RCC 7860 (cell line): ENCODE data around the gene SCAP.
"Not testable (repeated sequence)": the region's sequence is repeated elsewhere in the genome, so short reads cannot be mapped to it uniquely, and the experiment has no call there.

ENCODE experiments used
- DNase-seq: peaks from one replicate; pipeline ENCODE4 v3.0.0-alpha.2; 2015; ENCODE audit warnings: low spot score
- FAIRE-seq: peaks from 2 replicates; lab custom pipeline; 2012; peaks lifted over from hg19 to GRCh38; lab: Jason Lieb, UNC

Gene SCAP

GRCh38 chr3:47475570-47476329 is at the start of gene SCAP:
Gene SCAP (minus strand): TSS chr3:47475941. CDS start chr3:47442993, 32,948 bp downstream.
- peak; percentile 69 for DNase-seq
- FAIRE-seq = no peak

DNA sequence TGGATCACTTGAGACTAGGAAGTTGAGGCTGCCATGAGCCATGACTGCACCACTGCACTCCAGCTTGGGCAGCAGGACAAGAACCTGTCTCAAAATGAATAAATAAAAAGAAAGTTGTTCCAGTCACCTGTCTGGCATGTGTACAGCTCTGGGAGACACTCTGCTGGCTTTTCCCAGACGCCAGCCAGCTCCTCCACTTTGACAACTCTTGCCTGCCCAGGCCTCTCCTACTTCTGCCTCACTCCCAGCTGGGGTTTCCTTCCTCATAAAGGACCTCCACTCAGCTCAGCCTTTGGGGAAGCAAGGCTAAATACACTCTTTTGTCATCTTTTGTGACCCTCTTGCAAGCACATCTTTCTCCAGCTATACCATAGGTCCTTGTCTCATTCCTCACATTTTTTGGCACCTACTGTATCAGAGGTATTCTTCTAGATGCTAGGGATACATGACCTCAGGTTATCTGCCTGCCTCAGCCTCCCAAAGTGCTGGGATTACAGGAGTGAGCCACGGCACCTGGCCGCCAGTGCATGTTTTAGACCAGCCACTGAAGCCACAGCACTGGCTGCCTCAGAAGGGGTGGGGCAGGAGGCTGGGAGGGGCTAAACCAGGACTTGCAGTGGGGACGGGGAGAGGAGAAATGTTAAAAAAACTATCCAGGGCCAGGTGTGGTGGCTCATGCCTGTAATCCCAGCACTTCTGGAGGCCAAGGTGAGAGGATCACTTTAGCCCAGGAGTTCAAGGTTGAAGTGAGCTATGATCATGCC is 47.8 kb upstream of the SCAP start:
- DNase-seq = no peak
- FAIRE-seq = no peak

DNA sequence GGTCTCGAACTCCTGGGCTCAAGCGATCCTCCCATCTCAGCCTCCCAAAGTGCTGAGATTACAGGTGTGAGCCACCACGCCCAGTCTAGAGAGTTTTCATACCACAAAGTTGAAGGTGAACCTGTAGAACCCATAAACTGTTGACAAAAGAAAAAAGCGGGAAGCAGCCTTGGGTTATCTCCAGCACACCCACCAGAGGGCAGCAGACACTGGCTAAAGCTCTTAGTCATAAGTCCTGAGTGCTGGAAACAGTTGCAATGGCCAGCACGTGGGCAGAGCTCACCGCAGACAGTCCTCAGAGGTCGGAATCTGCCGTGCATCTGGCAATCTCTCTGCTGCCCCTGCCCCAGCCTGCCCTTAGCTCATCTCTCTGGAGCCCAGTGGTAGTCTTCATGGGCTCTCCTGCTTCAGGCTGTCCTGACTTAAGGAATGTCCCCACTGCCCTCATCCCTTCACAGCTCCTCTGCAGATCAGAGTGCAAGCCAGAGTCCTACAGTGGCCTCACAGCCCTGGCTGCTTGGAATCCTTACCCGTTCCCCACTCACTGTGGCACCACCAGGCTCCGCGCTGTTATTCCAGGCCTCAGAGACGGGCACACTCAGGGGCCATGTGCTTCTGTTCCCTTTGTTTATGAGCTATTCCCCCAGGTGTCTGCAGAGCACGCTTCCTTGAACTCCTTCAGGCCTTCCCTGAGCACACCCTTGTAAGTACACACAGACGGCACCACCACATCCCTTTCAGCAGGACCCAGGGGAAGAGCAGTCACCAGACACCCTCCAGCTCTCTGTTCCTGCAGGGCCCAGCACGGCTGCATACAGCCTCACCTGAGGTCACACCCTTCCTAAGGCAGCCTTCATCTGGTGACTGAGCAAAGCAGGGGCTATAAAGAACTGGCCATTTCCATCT is 46.6 kb upstream of the SCAP start:
- DNase-seq (peak; percentile 74), FAIRE-seq (peak; percentile 7)

GRCh38 chr3:47520756-47521155 is 45.0 kb upstream of the SCAP start:
- no peak for FAIRE-seq

GRCh38 chr3:47517937-47518336 is 42.2 kb upstream of the SCAP start:
- DNase-seq (no peak), FAIRE-seq (no peak)

More at GRCh38 chr3:47520756-47521155, 45.0 kb upstream of the SCAP start:
- DNase-seq = no peak

DNA sequence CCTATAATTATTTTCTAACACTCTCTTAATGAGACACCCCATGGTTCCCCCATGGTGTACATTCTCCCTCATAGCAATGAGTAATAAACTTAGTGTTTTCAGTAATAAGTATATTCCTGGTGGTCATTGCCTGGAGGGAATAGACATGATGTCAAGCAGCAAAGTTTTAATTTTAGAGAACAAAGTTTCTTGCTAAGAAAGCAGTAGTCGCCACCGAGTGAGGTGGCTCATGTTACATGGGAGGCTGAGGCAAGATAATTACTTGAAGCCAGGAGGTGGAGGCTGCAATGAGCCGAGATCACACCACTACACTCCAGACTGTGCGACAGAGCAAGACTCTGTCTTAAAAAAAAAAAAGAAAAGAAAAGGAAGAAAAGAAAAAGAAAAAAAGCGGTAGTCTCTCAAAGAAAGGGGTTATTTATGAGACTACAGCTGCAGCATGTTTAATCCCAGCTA is 40.2 kb upstream of the SCAP start:
- no peak for FAIRE-seq

DNA sequence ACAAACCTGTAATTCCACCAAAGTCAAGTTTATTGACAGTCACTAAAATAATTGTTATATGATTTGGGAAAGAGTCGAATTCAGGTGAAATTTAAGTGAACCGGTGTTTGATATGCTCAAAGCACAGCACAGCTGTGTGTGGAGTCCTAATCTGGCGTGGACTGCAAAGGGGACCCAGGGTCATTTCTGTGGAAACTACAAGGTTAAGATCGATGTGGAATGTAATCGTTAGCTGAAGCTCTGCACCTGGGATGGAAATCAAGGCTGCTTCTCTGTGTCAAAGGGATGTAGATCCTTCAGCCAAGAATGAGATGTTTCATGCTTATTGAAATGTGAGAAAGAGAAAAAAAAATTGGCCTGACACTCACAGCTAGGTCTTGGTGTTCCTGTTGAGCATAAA is 39.4 kb upstream of the SCAP start:
- no peak for FAIRE-seq
- DNase-seq = no peak

More for the DNA sequence above, 40.2 kb upstream of the SCAP start:
- DNase-seq = no peak

DNA sequence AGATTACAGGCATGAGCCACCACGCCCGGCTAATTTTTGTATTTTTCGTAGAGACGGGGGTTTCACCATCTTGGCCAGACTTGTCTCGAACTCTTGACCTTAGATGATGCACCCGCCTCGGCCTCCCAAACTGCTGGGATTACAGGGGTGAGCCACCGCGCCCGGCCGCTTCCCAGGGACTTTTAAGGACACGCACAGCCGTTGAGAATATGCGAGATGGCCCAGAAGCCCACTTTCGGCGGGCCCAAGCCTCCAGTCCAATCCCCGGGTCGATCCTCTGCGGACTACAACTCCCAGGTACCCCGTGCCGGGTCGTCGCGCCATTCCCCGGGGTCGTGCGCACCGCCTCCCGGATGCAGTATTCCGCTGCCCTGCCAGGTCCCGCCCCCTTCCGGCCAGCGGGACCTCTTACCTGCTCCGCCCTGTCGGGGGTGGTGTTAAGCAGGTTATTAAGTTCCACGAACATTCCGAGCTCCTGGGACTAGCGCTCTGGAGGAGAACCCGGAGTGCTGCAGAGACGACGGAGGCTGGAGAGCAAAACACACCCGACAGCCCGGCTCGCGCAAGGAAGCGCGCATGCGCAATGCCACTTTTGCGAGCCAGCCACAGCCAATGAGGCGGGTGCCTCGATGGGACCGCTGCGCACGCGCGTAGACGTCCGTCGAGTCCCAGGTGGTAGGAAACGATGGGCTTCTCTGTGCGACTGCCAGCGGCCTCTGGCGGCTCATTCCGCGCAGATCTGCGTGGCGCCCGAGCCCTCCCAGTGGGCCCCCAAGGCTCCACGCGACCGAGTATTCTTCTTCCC is 37.6 kb upstream of the SCAP start, which contains the start of gene ELP6:
TSS of gene ELP6 (minus strand) at position 588 of the 805 bp plus-strand sequence. CDS start at position 466, 122 bp downstream.
- no peak for FAIRE-seq
- DNase-seq = peak; percentile 90

DNA sequence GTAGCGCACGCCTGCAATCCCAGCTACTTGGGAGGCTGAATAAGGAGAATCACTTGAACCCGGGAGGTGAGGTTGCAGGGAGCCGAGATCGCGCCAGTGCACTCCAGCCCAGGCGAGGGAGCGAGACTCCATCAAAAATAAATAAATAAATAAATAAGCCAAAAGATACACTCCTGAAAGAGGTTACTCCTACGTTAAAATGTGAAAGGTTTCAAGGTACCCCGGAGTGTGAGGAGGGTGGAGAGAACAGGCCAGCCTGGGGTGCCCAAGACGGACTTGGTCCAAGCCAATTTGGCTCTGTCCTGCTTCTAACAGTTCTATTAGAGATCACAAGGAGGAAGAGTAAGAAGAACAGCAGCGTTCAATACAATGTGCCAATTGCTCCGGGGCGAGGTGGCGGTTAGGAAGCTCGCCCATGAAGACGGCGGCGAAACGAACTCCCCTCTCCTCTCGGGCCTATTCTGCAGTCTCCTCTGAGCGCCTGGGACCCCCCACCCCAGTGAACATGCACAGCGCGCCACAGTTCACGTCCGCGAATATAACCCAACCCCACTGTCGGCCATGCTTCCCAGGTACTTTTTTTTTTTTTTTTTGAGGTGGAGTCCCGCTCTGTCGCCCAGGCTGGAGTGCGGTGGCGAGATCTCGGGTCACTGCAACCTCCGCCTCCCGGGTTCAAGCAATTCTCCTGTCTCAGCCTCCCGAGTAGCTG is 36.8 kb upstream of the SCAP start:
- no peak for FAIRE-seq
- no peak for DNase-seq

GRCh38 chr3:47505267-47505666 is 29.5 kb upstream of the SCAP start:
- DNase-seq, FAIRE-seq: not testable (repeated sequence)

GRCh38 chr3:47504113-47504512 is 28.4 kb upstream of the SCAP start:
- FAIRE-seq (no peak), DNase-seq (no peak)

- no peak for FAIRE-seq
- no peak for DNase-seq
Measured at GRCh38 chr3:47503033-47503432, 27.3 kb upstream of the SCAP start.

- DNase-seq = no peak
- FAIRE-seq = no peak
Measured at GRCh38 chr3:47496892-47497291, 21.2 kb upstream of the SCAP start.

GRCh38 chr3:47495886-47496285 is 20.1 kb upstream of the SCAP start:
- no peak for DNase-seq
- FAIRE-seq = no peak

DNA sequence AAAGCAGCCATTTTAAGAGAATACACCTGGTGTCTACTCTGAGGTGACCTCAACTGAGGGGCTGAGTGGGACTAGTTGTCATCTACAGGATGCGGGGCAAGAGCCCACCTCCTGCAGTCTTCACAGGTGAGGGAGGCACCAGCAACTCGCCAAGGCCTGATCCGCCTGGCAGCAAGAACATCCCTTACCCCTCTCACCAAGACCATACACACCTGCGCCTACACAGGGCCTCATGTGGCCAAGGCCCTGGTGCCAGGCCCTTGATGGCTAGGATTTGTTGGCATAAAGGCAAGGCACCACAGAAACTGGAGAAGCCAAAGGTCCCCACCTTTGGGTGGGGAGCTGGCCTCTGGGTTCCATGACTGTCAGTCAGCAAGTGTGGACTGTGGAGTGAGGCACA is 19.4 kb upstream of the SCAP start:
- no peak for DNase-seq
- no peak for FAIRE-seq

- FAIRE-seq (no peak), DNase-seq (no peak)
Measured at GRCh38 chr3:47491777-47492176, 16.0 kb upstream of the SCAP start.

- FAIRE-seq = no peak
- no peak for DNase-seq
Measured at GRCh38 chr3:47491186-47491585, 15.4 kb upstream of the SCAP start.

GRCh38 chr3:47487265-47487664 is 11.5 kb upstream of the SCAP start:
- FAIRE-seq (no peak), DNase-seq (no peak)

- DNase-seq (no peak), FAIRE-seq (no peak)
Measured at GRCh38 chr3:47485812-47486211, 10.1 kb upstream of the SCAP start.
